GM19240 (cell line): ENCODE measurements around the gene E2F2.

Experiments used
- DNase-seq: peaks from one replicate; pipeline ENCODE4 v3.0.0; 2011; ENCODE audit warnings: low spot score; ENCODE audit not compliant: insufficient read length

The E2F2 gene

GRCh38 chr1:23530747-23531561 lies at the start of gene E2F2:
E2F2 (minus strand) TSS chr1:23531233; CDS start chr1:23530793, 440 bp downstream.
- DNase-seq: peak; percentile 67

- no peak for DNase-seq
Measured at GRCh38 chr1:23578997-23579363, 47.9 kb upstream of the E2F2 start.

GRCh38 chr1:23578311-23578996 lies 47.4 kb upstream of the E2F2 start:
- no peak for DNase-seq

GRCh38 chr1:23577056-23578004 lies 46.3 kb upstream of the E2F2 start:
- DNase-seq: peak; percentile 65

GRCh38 chr1:23576338-23577055 lies 45.5 kb upstream of the E2F2 start:
- no peak for DNase-seq

GRCh38 chr1:23575226-23575810 lies 44.3 kb upstream of the E2F2 start:
- no peak for DNase-seq

- DNase-seq: no peak
Measured at GRCh38 chr1:23574265-23574754, 43.3 kb upstream of the E2F2 start.

- DNase-seq: no peak
Measured at GRCh38 chr1:23573574-23574182, 42.6 kb upstream of the E2F2 start.

- no peak for DNase-seq
Measured at GRCh38 chr1:23571465-23571864, 40.4 kb upstream of the E2F2 start.

GRCh38 chr1:23570001-23570691 lies 39.1 kb upstream of the E2F2 start:
- DNase-seq: no peak

GRCh38 chr1:23568608-23569383 lies 37.8 kb upstream of the E2F2 start:
- no peak for DNase-seq

- DNase-seq: no peak
Measured at GRCh38 chr1:23567996-23568607, 37.1 kb upstream of the E2F2 start.

GRCh38 chr1:23567629-23567995 lies 36.6 kb upstream of the E2F2 start:
- DNase-seq: no peak

- DNase-seq: no peak
Measured at GRCh38 chr1:23566304-23566703, 35.3 kb upstream of the E2F2 start.

- no peak for DNase-seq
Measured at GRCh38 chr1:23565776-23566175, 34.7 kb upstream of the E2F2 start.

GRCh38 chr1:23564529-23565122 lies 33.6 kb upstream of the E2F2 start:
- no peak for DNase-seq

- no peak for DNase-seq
Measured at GRCh38 chr1:23563755-23564374, 32.8 kb upstream of the E2F2 start.
